Fibroblast of the aortic adventitia (primary cell): ENCODE measurements around the gene NTN3. TPM values are rescaled to one million over a fixed set of nuclear protein-coding genes. Genes with fewer than 3 reads are reported as not detected.

Source experiments
- small RNA-seq: library from RNA; depleted of rRNA; stranded (forward); fragments of <200 nt; gene quantifications from one replicate; pipeline ENCODE3, GENCODE V24; 2012
- total RNA-seq: library from RNA; depleted of rRNA; stranded (reverse); fragments of >200 nt; gene quantifications from 2 replicates; pipeline ENCODE4 v1.2.3, GENCODE V29; 2012; ENCODE audit warnings: low replicate concordance

The NTN3 gene
- total RNA-seq, 1 donor, result 0.45 TPM

Small RNA genes within 50 kb of the gene (small RNA-seq; reads per million reads assigned to genes)
- gene AC093525.1 (not detected), gene MIR6768 (0.57 reads per million)

Other genes starting within 250 kb of the NTN3 start
- 18.7 and 41.7 TPM in 2 replicates for gene E4F1, start 247.7 kb upstream of the NTN3 start, total RNA-seq
- gene DNASE1L2, start 234.9 kb upstream of the NTN3 start, total RNA-seq, result 0.16 and 0.63 TPM in 2 replicates
- gene ECI1, start 219.7 kb upstream of the NTN3 start, total RNA-seq, result 34.9 and 41.1 TPM in 2 replicates
- gene RNPS1, start 203.2 kb upstream of the NTN3 start, total RNA-seq, result 49.5 and 94.7 TPM in 2 replicates
- 1.8 and 2.4 TPM in 2 replicates for gene ABCA3, start 130.6 kb upstream of the NTN3 start, total RNA-seq
- gene CCNF, start 41.9 kb upstream of the NTN3 start, total RNA-seq, result 2.2 and 21.1 TPM in 2 replicates
- gene TEDC2, start 11.2 kb upstream of the NTN3 start, total RNA-seq, result 1.9 and 11.7 TPM in 2 replicates
- 11.9 and 16.1 TPM in 2 replicates for gene TBC1D24, start 3.8 kb downstream of the NTN3 start, total RNA-seq
- gene ATP6V0C, start 42.7 kb downstream of the NTN3 start, total RNA-seq, result 5.3 and 48.9 TPM in 2 replicates
- gene AMDHD2, start 49.1 kb downstream of the NTN3 start, total RNA-seq, result 59.9 and 74.3 TPM in 2 replicates
- gene CEMP1, start 60.1 kb downstream of the NTN3 start, total RNA-seq, result not detected in 2 replicates
- gene PDPK1, start 66.7 kb downstream of the NTN3 start, total RNA-seq, result 27.9 and 29.9 TPM in 2 replicates
- gene KCTD5, start 211.2 kb downstream of the NTN3 start, total RNA-seq, result 14.1 and 16.4 TPM in 2 replicates
- 0.65 and 1.3 TPM in 2 replicates for gene PRSS27, start 248.9 kb downstream of the NTN3 start, total RNA-seq